Esophagus squamous epithelium (tissue), 4 donors: ENCODE results near the gene NT5C1A.

ENCODE experiments used
- CTCF ChIP-seq, 6 experiments: fragments of 450-650 bp in 4 of 6; fragments of 200-600 bp in 2 of 6; sonication (generic) in 2 of 6; IDR thresholded peaks; one replicate each; pipeline ENCODE4 v1.5.1; 2016 to 2019; ENCODE audit warnings: antibody characterized with exemption in 6 of 6, mild to moderate bottlenecking in 4 of 6, moderate library complexity in 4 of 6
- POLR2A ChIP-seq, 4 donors: fragments of 450-650 bp; IDR thresholded peaks; one replicate each; pipeline ENCODE4 v1.6.1; 2017; ENCODE audit warnings: antibody characterized with exemption in 4 of 4, mild to moderate bottlenecking in 4 of 4, moderate library complexity in 3 of 4

DNA sequence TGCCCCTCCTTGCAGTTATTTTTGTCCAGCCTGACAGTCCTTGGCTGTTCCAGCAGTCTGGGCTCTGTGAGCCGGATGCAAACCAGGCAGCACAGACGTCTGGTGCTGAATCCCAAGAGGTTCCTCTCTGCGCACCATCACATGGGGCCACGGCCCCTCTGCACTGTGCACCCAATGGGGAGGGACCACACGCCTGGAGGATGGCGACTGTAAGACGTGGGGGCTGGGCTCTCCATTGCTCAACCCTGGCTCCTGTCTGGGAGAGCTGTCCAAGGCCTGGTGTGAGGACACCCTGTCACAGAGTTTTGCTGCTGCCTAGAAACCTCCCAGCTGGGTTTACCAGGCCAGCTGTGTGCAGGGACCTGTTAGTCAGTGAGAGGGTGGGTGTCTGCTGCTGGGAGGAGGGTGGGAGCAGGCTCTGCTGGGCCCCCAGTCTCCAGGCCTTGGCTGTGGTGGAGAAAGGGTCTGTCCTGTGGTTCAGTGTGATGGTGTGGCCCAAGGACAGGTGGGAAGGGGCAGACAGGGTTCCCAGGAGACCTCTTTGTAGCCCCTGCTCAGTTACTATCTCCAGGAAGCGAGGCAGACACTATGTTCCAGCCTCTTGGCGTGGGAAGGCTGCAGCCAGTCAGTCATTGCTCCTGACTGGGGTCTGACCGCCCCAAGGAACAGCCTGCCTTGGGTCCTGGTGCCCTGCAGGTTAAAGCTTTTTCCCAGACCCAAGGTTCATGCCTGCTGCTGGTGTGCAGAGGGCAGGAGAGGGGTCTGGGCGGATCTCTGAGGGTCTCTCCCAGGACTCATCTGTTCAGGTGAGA, 46.2 kb downstream of the NT5C1A start:
- TF ChIP-seq POLR2A (IDR thresholded peaks at IDR 0.05) (no peak), CTCF (IDR thresholded peaks at IDR 0.05) (no peak)
